Bone marrow (tissue), 2 donors: ENCODE results near the gene APBA2.

ENCODE experiments used
- DNase-seq, 2 donors: peaks; one replicate each; lab custom pipeline; 2025; lab: John Stamatoyannopoulos, UW

The APBA2 gene

GRCh38 chr15:29103824-29104565, 218.2 kb downstream of the APBA2 start:
- peak in 1 of 2 donors; percentile 8 for DNase-seq

GRCh38 chr15:29104566-29104880, 218.7 kb downstream of the APBA2 start:
- DNase-seq, result no peak

GRCh38 chr15:29105151-29105854, 219.5 kb downstream of the APBA2 start:
- no peak for DNase-seq

- no peak for DNase-seq
These were observed 220.3 kb downstream of the APBA2 start for GRCh38 chr15:29106116-29106515.

GRCh38 chr15:29106551-29107290, 220.9 kb downstream of the APBA2 start:
- DNase-seq, result no peak

- DNase-seq, result no peak
These were observed 221.6 kb downstream of the APBA2 start for GRCh38 chr15:29107291-29107890.

GRCh38 chr15:29107971-29108645, 222.3 kb downstream of the APBA2 start:
- DNase-seq, result no peak

DNA sequence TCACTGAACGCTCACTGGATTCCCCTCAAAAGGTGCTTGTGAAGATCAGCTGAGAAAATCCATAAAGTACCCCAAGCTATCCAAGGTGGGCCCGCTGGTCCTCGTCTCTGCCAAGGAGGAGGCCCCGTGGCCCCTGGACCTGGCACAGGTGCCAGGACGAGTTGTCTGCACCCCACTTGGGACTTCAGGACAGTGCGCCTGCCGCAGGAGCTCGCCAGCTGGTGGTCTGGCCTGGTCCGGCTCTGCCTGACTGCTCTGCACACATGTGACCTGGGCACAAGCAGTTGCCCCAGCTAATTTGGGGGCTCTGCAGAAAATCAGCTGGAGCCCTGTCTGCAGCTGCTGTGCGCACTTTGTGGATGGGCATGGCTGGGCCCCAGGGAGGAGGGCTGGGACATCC, 224.0 kb downstream of the APBA2 start:
- no peak for DNase-seq

DNA sequence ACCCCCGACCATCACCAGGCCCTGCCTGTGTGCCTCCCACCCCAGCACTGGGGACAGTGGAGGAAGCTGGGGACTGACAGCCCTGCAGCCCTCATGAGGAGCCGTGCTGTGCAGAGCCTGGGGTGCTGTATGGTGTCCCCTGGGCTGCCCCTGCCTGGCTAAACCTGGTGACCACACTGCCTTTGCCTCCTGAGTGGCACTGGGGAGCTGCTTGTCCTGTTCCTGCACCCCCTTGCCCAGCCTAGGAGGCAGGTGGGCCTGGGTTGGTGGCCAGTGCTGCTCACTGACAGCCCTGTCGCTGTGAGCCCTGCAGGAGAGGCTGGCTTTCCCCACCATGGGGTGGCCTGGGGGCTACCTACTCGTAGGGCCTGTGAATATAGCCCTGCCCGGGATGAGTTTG, 224.4 kb downstream of the APBA2 start:
- DNase-seq, result no peak

DNA sequence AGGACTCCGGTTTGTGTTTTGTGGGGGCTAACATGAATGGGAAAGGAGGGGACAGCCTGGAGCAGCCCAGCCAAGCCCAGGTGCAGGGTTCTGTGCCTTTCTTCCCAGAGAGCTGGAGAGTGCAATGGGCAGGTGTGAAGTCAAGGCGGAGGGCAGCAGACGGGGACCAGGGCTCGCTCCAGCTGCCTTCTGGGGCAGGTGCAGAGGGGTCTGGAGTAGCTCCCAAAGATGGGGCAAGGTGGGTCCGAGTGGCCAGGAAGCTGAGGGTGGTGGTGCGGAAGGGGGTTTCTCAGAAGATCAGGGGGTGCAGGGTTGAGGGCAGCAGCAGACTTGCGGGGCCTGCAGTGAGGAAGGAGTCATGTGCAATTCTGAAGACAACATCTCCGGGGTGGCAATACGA, 225.0 kb downstream of the APBA2 start:
- no peak for DNase-seq

GRCh38 chr15:29111705-29112281, 226.0 kb downstream of the APBA2 start:
- no peak for DNase-seq

GRCh38 chr15:29113336-29114220, 227.8 kb downstream of the APBA2 start:
- DNase-seq, result no peak

- no peak for DNase-seq
These were observed 228.7 kb downstream of the APBA2 start for GRCh38 chr15:29114221-29115092.

DNA sequence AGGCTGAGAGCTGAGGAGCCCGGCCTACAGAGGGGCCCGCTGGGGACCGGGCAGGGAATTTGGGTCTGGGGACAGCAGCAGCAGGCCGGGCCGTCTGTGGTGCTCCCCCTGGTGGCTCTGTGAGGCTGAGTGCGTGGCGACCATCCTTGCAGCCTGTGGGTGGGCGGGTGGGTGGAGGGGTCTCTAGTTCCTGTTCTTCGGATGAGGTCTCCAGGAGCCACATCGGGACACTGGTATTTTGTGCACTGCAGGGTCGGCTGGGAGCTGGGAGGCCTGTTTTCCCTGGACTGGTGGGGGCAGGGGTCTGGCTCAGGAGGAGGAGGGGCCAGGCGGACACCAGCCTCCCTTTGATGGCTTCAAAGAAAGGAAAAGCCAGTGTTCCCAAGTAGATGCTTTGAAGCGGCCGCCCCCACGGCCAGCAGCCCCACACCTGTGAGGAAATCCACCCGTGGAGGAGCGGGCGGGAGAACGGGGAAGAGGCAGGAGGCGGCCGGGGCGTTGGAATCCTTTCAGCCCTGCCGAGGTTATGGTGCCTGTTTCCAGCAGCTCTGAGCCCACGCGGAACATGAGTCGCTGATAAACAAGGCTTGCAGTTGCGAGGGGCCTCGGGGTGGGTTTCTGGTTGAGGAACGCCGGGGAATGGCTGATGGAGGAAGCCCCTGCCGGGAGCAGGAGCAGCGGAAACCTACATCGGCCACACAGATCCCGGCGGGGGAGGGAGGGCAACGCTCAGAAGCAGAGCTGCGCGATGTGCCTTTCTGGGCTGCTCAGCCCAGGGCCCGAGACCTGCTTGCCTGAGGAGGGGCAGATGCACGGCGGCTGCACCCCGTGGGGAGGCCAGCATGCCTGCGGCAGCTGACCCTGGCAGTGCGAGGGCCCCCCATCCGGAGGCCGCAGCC, 229.6 kb downstream of the APBA2 start:
- no peak for DNase-seq

GRCh38 chr15:29116970-29117700, 231.4 kb downstream of the APBA2 start:
- no peak for DNase-seq

- DNase-seq, result no peak
These were observed 232.0 kb downstream of the APBA2 start for GRCh38 chr15:29117778-29118177.

DNA sequence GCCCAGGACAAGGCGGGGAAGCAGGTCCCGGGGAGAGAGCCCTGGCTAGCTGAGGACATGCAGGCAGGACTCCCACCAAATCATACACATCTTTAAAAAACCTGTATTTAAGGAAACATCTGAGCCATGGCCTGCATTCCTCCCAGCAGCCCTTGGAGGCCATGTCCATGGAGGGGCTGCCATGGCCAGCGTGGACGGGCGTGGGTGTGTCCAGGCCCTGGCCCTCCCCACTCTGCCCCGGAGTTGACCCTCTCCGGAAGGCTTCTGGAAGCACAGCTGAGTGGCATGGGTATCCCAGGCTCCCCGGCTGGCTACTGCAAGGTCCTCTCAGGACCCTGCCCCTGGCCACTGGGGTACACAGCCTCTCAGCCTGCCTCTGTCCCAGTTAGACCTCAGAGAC, 234.1 kb downstream of the APBA2 start:
- no peak for DNase-seq
